Endothelial cell (in vitro differentiated cells): ENCODE data around the gene DCLK2. TPM values are rescaled to one million over a fixed set of nuclear protein-coding genes. Genes with fewer than 3 reads are reported as not detected.

Source experiments
- DNase-seq: peaks from one replicate; pipeline ENCODE4 v3.0.0; 2021; ENCODE audit warnings: low spot score
- H3K27ac Mint-ChIP-seq: one replicate; pipeline ENCODE4 v1.8.0; 2021; ENCODE audit warnings: mixed read lengths, inconsistent platforms; ENCODE audit not compliant: unreplicated experiment
- H3K27me3 Mint-ChIP-seq: one replicate; pipeline ENCODE4 v1.8.0; 2021; ENCODE audit warnings: mild to moderate bottlenecking, moderate library complexity, mixed read lengths, inconsistent platforms; ENCODE audit not compliant: unreplicated experiment
- H3K36me3 Mint-ChIP-seq: one replicate; pipeline ENCODE4 v1.8.0; 2021; ENCODE audit warnings: mild to moderate bottlenecking, low read depth, mixed read lengths, inconsistent platforms; ENCODE audit not compliant: unreplicated experiment
- H3K4me1 Mint-ChIP-seq: one replicate; pipeline ENCODE4 v1.8.0; 2021; ENCODE audit warnings: mild to moderate bottlenecking, mixed read lengths, inconsistent platforms; ENCODE audit not compliant: unreplicated experiment
- H3K4me3 Mint-ChIP-seq: one replicate; pipeline ENCODE4 v1.8.0; 2021; ENCODE audit warnings: mild to moderate bottlenecking, mixed read lengths, inconsistent platforms; ENCODE audit not compliant: unreplicated experiment
- H3K9me3 Mint-ChIP-seq: one replicate; pipeline ENCODE4 v1.8.0; 2021; ENCODE audit warnings: mixed read lengths, inconsistent platforms; ENCODE audit not compliant: unreplicated experiment
- CTCF ChIP-seq: fragments of 200-600 bp; sonication (generic); IDR thresholded peaks from one replicate; pipeline ENCODE4 v1.5.0; 2021; ENCODE audit warnings: antibody characterized with exemption; ENCODE audit not compliant: unreplicated experiment
- total RNA-seq: library from RNA; stranded (reverse); fragmentation: NEBNext Ultra II Directional; extraction: Animal tissue kit (Norgen Biotek cat#: 25700); gene quantifications from one replicate; pipeline ENCODE4 v1.2.1, GENCODE V29; 2021; ENCODE audit not compliant: unreplicated experiment

Gene DCLK2
- total RNA-seq, 1 donor from 2014 or later = 7.8 TPM

DNA sequence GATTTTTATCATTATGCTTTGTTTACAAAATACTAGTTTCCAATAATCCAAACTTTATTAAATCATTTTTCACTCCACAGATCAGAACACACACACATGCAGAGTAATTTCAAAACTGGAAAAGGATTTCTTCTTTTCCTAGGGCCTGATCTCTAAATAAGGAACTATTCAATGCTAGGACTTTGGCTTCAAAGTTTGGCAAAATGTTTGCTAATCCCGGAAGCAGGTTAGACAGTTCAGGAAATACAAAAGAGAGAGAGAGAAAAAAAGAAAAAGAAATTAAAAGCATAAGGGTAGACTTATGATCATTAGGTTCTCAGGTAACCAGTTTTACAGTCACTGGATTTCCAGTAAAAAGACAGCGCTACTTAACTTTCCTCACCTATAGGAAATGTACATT, 211.0 kb downstream of the DCLK2 start:
- Mint-ChIP-seq H3K36me3 (no peaks in the 10 kb centered on the region), H3K27ac (no peak overlapping the region), H3K27me3 (no peaks in the 10 kb centered on the region), H3K9me3 (no peaks in the 10 kb centered on the region), H3K4me3 (no peak overlapping the region), H3K4me1 (no peaks in the 10 kb centered on the region)
- no peak for TF ChIP-seq CTCF
- no peak for DNase-seq

DNA sequence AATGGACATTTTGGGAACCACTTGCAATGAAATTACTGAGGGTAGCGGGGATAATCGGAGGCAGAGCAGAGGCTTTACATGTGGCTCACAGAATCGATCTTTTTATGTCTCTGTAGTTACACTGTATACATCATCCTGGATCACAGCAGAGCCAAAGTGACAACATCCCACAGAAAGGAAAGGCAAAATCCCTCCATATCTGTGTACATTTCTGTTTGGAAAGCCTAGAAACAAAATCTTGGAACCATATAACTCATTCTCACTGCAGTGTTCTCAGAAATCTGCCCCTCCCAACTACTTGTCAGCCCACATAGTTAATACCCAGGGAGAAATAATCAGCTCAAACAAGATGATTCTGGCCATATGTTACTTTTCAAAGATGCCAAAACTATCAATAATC, 211.6 kb downstream of the DCLK2 start:
- Mint-ChIP-seq H3K9me3 (no peaks in the 10 kb centered on the region), H3K27me3 (no peaks in the 10 kb centered on the region), H3K4me3 (no peak overlapping the region), H3K27ac (no peak overlapping the region), H3K36me3 (no peaks in the 10 kb centered on the region), H3K4me1 (no peaks in the 10 kb centered on the region)
- no peak for DNase-seq
- no peak for TF ChIP-seq CTCF

GRCh38 chr4:150297861-150298474, 219.7 kb downstream of the DCLK2 start:
- no peaks in the 10 kb centered on the region for H3K4me1 Mint-ChIP-seq

DNA sequence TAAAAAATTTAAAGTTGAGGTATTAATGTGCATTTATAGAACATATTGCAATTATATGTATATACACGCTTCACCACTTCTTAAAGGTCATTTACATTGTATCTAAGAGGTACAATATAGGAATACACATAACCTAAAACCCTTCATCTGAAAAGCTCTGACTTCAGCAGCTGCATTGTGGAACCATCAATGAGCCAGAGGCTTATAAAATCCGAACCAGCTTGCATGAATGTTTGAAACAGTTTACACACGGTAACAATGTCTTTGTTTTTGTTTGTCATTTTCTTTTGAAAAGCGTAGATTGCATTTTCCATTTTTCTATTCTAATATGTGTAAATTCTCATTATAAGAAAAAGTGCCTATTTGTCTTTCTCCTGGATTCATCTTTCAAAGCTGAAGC, 221.6 kb downstream of the DCLK2 start:
- H3K4me3 Mint-ChIP-seq = no peak overlapping the region
- no peaks in the 10 kb centered on the region for H3K36me3 Mint-ChIP-seq
- no peak for DNase-seq
- no peaks in the 10 kb centered on the region for H3K9me3 Mint-ChIP-seq
- TF ChIP-seq CTCF = no peak
- no peak overlapping the region for H3K27ac Mint-ChIP-seq
- H3K27me3 Mint-ChIP-seq = no peaks in the 10 kb centered on the region
- H3K4me1 Mint-ChIP-seq = no peaks in the 10 kb centered on the region

More at GRCh38 chr4:150297861-150298474, 219.7 kb downstream of the DCLK2 start:
- TF ChIP-seq CTCF = peak; percentile 42
- Mint-ChIP-seq H3K36me3 (no peaks in the 10 kb centered on the region), H3K9me3 (no peaks in the 10 kb centered on the region), H3K27ac (no peak overlapping the region), H3K4me3 (no peak overlapping the region), H3K27me3 (no peaks in the 10 kb centered on the region)
- peak; percentile 42 for DNase-seq

- TF ChIP-seq CTCF = no peak
- Mint-ChIP-seq H3K4me1 (no peaks in the 10 kb centered on the region), H3K4me3 (no peak overlapping the region), H3K36me3 (no peaks in the 10 kb centered on the region), H3K9me3 (no peaks in the 10 kb centered on the region), H3K27me3 (no peaks in the 10 kb centered on the region), H3K27ac (no peak overlapping the region)
- no peak for DNase-seq
These were observed 224.3 kb downstream of the DCLK2 start for GRCh38 chr4:150302553-150302952.
